GM20000 (cell line): Measurements from ENCODE around the gene MBOAT2.

Experiments used
- DNase-seq: peaks from one replicate; pipeline ENCODE4 v3.0.0; 2012; ENCODE audit warnings: low spot score
- TF ChIP-seq, protein P1 (sequence below): IDR thresholded peaks from 2 replicates; pipeline ENCODE4 v1.5.1; 2012; ENCODE audit warnings: mild to moderate bottlenecking, control low read depth; ENCODE audit errors: extremely low read depth, missing control alignments

The MBOAT2 gene

DNA sequence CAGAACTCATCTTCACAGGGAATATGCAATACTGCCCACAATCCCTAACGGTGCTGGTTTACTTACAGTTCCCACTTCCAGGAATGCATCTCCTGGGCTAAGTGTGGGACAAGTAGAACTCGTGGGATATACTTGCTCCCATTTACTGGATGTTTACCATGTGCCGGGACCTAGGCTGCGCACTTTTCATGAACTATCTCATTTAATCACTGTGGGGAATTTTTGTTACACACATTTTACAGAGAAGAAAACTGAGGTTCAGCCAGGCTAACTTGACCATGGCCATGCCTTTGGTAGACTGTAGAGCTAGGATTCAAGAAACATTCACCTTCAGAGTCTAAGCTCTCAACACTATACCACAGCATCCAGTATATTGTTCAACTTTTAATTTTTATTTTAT, 24.4 kb upstream of the MBOAT2 start:
- TF ChIP-seq, protein P1, sequence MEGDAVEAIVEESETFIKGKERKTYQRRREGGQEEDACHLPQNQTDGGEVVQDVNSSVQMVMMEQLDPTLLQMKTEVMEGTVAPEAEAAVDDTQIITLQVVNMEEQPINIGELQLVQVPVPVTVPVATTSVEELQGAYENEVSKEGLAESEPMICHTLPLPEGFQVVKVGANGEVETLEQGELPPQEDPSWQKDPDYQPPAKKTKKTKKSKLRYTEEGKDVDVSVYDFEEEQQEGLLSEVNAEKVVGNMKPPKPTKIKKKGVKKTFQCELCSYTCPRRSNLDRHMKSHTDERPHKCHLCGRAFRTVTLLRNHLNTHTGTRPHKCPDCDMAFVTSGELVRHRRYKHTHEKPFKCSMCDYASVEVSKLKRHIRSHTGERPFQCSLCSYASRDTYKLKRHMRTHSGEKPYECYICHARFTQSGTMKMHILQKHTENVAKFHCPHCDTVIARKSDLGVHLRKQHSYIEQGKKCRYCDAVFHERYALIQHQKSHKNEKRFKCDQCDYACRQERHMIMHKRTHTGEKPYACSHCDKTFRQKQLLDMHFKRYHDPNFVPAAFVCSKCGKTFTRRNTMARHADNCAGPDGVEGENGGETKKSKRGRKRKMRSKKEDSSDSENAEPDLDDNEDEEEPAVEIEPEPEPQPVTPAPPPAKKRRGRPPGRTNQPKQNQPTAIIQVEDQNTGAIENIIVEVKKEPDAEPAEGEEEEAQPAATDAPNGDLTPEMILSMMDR = no peak
- DNase-seq = no peak

DNA sequence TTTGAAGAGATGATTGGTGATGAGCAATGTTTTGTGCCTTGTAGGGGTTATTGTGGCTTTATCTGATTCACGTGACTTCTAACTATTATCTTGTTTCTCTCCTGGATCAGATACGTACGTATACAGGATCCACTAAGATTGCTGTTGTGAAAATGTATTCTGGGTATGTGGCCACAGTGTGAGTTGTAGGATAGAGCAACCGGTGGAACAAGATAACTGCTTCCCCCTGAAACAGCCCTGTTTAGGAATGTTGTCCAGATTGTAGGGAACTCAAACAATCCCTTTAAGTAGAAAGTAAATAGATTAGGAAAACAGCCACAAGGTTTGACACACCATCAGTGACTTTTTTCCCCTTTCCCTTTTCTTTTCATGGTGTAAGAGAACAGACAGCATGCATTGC, 22.3 kb upstream of the MBOAT2 start:
- no peak for DNase-seq
- TF ChIP-seq, protein P1 = no peak

DNA sequence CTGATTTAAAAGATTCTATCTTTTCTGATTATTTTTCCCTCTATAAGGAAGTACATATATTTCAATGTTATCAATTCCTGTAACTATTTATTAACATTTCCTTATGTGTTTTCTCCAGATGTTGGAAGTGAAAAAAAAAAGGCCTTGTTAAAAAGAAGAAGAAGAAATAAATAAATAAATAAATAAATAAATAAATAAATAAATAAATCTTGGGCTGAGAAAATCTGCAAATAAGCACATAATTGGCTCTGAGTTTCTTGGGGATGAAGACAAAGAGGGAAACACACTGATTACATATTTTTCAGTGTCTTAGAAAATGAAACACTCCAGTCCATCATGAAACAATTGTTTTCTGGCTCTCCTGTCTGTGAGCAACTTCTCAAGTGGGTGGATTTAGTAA, 21.1 kb upstream of the MBOAT2 start:
- no peak for DNase-seq
- TF ChIP-seq, protein P1 = no peak

DNA sequence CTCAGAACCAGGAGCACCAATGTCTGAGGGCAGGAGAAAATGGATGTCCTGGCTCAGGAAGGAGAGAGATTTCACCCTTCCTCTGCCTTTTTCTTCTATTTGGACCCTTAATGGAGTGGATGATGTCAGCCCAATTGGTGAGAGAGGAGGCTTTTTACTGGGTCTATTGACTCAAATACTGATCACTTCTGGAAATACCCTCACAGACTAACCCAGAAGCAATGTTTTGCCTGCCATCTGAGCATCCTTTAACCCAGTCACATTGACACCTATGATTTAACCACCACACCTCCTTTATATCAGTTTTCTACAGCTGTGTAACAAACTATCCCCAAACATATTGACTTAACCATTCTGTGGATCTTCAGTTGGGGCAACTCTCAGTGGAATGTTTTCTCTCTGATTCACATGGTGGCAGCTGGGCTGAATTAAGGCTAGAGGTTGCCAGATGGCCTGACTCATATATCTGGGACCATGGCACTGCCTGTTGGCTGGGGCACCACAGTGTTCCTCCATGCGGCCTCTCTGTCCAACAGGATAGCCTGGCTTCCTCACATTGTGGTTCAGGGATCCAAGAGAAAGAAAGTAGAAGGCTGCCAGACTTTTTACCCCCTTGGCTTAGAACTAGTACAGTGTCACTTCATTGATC, 18.2 kb upstream of the MBOAT2 start:
- no peak for DNase-seq

DNA sequence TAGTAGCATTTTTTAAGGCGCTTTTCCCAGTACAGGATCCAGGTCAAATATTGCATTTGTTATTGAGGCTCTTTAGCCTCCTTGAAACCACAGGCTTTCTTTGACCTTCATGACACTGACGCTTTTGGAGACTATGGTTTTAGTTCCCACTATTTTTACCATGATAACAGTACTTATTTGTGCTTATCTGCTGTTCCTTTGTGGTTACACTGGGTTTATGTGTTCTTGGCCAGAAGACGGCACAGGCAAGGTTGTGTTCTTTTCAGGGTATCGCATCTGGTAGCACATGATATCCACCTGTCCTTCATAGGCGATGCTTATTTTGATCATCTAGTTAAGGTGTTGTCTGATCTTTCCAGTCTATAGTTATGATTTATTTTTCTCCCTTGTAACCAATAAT, 16.8 kb upstream of the MBOAT2 start:
- DNase-seq = no peak
- TF ChIP-seq, protein P1 = no peak

More for the DNA sequence above, 18.2 kb upstream of the MBOAT2 start:
- TF ChIP-seq, protein P1 = no peak

DNA sequence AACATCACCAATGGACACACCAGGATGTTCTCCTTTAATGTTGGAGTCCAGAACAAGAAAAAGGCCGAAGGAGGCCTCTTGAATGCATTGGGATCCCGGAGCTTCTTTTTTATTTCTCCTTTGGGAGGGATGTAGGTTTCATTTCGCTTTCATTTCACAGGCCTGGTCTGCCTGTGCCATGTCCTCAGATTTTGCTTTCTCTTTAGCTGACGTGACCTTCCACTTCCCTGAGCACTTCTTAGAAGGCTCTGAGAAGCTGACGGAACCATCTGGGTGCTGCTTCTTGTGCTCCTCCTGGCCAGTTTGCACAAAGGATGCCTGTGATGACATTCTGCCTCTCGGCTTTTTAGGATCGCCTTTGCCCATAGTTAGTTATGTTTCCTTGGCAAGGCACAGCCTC, 15.1 kb upstream of the MBOAT2 start:
- TF ChIP-seq, protein P1 = no peak
- no peak for DNase-seq

DNA sequence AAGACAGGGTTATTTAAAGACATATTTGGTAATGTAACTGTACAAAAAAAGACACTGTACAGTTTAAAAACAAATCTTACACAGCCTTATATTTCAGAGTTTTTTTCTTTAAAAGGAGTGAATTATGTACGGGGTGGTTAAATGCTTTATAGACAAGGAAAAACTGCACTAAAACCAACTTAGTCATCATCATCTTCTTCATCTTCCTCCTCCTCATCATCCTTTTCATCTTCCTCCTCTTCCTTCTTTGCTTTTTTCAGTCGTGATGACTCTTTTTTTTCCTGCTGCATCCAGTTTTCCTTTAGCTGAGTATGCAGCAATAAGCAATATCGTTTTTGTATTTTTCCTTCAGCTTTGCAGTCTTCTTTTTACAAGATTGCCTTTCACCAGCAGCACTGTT, 14.6 kb upstream of the MBOAT2 start:
- no peak for DNase-seq
- TF ChIP-seq, protein P1 = no peak
